ENCODE measurements around the gene MRPL48. TPM values are rescaled to one million over a fixed set of nuclear protein-coding genes. Genes with fewer than 3 reads are reported as not detected.

MRPL48 gene
- total and polyA plus RNA-seq, 2 of the 8 experiments (the other 6 are each of a cell fraction or from before 2014, with no cell fraction given): 34.9 to 59.9 TPM

DNA sequence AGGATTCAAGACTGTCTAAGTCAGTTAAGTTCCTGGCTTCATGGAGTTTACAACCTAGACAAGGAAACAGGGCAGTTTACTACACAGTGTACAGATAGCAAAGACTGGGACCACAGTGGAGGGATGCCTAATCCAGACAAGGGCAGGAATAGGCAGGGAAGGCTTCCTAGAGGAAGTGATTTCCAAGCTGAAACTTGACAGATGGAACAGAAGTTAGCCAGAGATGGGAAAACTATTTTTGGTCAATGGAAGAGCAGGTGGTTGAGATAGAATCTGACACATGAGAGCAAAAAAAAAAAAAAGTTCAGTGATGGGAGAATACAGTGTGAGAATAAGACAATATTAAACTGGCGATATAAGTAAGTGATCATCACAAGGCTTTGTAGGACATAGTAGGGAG, 87.7 kb downstream of the MRPL48 start (continued):
- TF ChIP-seq, protein P1, sequence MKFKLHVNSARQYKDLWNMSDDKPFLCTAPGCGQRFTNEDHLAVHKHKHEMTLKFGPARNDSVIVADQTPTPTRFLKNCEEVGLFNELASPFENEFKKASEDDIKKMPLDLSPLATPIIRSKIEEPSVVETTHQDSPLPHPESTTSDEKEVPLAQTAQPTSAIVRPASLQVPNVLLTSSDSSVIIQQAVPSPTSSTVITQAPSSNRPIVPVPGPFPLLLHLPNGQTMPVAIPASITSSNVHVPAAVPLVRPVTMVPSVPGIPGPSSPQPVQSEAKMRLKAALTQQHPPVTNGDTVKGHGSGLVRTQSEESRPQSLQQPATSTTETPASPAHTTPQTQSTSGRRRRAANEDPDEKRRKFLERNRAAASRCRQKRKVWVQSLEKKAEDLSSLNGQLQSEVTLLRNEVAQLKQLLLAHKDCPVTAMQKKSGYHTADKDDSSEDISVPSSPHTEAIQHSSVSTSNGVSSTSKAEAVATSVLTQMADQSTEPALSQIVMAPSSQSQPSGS (IDR thresholded peaks at IDR 0.05; ENCODE audit: low read length): no peak
- TF ChIP-seq TBP (IDR thresholded peaks at IDR 0.05; ENCODE audit: low read depth, low read length) (no peak), CEBPB (IDR thresholded peaks at IDR 0.05; ENCODE audit: low read depth, low read length) (no peak)
- TF ChIP-seq, protein P2, sequence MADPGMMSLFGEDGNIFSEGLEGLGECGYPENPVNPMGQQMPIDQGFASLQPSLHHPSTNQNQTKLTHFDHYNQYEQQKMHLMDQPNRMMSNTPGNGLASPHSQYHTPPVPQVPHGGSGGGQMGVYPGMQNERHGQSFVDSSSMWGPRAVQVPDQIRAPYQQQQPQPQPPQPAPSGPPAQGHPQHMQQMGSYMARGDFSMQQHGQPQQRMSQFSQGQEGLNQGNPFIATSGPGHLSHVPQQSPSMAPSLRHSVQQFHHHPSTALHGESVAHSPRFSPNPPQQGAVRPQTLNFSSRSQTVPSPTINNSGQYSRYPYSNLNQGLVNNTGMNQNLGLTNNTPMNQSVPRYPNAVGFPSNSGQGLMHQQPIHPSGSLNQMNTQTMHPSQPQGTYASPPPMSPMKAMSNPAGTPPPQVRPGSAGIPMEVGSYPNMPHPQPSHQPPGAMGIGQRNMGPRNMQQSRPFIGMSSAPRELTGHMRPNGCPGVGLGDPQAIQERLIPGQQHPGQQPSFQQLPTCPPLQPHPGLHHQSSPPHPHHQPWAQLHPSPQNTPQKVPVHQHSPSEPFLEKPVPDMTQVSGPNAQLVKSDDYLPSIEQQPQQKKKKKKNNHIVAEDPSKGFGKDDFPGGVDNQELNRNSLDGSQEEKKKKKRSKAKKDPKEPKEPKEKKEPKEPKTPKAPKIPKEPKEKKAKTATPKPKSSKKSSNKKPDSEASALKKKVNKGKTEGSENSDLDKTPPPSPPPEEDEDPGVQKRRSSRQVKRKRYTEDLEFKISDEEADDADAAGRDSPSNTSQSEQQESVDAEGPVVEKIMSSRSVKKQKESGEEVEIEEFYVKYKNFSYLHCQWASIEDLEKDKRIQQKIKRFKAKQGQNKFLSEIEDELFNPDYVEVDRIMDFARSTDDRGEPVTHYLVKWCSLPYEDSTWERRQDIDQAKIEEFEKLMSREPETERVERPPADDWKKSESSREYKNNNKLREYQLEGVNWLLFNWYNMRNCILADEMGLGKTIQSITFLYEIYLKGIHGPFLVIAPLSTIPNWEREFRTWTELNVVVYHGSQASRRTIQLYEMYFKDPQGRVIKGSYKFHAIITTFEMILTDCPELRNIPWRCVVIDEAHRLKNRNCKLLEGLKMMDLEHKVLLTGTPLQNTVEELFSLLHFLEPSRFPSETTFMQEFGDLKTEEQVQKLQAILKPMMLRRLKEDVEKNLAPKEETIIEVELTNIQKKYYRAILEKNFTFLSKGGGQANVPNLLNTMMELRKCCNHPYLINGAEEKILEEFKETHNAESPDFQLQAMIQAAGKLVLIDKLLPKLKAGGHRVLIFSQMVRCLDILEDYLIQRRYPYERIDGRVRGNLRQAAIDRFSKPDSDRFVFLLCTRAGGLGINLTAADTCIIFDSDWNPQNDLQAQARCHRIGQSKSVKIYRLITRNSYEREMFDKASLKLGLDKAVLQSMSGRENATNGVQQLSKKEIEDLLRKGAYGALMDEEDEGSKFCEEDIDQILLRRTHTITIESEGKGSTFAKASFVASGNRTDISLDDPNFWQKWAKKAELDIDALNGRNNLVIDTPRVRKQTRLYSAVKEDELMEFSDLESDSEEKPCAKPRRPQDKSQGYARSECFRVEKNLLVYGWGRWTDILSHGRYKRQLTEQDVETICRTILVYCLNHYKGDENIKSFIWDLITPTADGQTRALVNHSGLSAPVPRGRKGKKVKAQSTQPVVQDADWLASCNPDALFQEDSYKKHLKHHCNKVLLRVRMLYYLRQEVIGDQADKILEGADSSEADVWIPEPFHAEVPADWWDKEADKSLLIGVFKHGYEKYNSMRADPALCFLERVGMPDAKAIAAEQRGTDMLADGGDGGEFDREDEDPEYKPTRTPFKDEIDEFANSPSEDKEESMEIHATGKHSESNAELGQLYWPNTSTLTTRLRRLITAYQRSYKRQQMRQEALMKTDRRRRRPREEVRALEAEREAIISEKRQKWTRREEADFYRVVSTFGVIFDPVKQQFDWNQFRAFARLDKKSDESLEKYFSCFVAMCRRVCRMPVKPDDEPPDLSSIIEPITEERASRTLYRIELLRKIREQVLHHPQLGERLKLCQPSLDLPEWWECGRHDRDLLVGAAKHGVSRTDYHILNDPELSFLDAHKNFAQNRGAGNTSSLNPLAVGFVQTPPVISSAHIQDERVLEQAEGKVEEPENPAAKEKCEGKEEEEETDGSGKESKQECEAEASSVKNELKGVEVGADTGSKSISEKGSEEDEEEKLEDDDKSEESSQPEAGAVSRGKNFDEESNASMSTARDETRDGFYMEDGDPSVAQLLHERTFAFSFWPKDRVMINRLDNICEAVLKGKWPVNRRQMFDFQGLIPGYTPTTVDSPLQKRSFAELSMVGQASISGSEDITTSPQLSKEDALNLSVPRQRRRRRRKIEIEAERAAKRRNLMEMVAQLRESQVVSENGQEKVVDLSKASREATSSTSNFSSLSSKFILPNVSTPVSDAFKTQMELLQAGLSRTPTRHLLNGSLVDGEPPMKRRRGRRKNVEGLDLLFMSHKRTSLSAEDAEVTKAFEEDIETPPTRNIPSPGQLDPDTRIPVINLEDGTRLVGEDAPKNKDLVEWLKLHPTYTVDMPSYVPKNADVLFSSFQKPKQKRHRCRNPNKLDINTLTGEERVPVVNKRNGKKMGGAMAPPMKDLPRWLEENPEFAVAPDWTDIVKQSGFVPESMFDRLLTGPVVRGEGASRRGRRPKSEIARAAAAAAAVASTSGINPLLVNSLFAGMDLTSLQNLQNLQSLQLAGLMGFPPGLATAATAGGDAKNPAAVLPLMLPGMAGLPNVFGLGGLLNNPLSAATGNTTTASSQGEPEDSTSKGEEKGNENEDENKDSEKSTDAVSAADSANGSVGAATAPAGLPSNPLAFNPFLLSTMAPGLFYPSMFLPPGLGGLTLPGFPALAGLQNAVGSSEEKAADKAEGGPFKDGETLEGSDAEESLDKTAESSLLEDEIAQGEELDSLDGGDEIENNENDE (IDR thresholded peaks at IDR 0.05; ENCODE audit: insufficient replicate concordance, low read length): no peak
